ENCODE results near the gene MAP4K1. TPM values are rescaled to one million over a fixed set of nuclear protein-coding genes. Genes with fewer than 3 reads are reported as not detected.

The MAP4K1 gene
- total and polyA plus RNA-seq, 2 of the 13 experiments (the other 11 are each of a cell fraction or from before 2014, with no cell fraction given): 0.24 to 0.89 TPM

DNA sequence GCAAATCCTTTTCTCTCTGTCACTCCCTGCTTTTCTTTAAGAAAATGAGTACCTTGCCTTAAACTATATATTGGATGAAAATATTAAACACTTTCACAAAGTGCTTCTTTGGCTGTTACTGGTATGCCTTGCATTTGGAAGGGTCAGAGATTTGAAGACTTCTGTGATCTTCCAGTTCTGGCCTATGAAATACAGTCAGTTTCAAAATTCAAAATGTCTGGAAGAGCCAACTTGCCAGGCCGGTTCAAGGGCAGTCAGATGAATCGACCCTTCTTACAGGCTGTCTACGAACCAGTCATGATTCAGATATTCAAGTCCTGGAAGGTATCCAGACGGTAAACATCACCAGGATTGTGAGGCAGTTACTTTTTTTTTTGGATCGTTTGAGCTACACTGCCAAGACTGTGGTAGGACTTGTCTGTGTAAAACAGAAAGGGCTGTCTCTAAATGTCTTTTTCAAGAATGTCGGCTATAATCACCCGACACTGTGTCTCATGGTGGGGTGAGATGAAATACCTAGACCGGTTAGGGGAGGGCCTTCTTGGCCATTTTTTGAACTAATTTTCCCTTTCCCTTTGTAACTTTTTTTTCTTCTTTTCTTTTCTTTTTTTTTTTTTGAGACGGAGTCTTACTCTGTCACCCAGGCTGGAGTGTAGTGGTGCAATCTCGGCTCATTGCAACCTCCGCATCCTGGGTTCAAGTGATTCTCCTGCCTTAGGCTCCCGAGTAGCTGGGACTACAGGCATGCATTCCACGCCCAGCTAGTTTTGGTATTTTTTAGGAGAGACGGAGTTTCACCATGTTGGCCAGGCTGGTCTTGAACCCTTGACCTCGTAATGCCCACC, 40.9 kb upstream of the MAP4K1 start (continued):
- TF ChIP-seq, protein P1, sequence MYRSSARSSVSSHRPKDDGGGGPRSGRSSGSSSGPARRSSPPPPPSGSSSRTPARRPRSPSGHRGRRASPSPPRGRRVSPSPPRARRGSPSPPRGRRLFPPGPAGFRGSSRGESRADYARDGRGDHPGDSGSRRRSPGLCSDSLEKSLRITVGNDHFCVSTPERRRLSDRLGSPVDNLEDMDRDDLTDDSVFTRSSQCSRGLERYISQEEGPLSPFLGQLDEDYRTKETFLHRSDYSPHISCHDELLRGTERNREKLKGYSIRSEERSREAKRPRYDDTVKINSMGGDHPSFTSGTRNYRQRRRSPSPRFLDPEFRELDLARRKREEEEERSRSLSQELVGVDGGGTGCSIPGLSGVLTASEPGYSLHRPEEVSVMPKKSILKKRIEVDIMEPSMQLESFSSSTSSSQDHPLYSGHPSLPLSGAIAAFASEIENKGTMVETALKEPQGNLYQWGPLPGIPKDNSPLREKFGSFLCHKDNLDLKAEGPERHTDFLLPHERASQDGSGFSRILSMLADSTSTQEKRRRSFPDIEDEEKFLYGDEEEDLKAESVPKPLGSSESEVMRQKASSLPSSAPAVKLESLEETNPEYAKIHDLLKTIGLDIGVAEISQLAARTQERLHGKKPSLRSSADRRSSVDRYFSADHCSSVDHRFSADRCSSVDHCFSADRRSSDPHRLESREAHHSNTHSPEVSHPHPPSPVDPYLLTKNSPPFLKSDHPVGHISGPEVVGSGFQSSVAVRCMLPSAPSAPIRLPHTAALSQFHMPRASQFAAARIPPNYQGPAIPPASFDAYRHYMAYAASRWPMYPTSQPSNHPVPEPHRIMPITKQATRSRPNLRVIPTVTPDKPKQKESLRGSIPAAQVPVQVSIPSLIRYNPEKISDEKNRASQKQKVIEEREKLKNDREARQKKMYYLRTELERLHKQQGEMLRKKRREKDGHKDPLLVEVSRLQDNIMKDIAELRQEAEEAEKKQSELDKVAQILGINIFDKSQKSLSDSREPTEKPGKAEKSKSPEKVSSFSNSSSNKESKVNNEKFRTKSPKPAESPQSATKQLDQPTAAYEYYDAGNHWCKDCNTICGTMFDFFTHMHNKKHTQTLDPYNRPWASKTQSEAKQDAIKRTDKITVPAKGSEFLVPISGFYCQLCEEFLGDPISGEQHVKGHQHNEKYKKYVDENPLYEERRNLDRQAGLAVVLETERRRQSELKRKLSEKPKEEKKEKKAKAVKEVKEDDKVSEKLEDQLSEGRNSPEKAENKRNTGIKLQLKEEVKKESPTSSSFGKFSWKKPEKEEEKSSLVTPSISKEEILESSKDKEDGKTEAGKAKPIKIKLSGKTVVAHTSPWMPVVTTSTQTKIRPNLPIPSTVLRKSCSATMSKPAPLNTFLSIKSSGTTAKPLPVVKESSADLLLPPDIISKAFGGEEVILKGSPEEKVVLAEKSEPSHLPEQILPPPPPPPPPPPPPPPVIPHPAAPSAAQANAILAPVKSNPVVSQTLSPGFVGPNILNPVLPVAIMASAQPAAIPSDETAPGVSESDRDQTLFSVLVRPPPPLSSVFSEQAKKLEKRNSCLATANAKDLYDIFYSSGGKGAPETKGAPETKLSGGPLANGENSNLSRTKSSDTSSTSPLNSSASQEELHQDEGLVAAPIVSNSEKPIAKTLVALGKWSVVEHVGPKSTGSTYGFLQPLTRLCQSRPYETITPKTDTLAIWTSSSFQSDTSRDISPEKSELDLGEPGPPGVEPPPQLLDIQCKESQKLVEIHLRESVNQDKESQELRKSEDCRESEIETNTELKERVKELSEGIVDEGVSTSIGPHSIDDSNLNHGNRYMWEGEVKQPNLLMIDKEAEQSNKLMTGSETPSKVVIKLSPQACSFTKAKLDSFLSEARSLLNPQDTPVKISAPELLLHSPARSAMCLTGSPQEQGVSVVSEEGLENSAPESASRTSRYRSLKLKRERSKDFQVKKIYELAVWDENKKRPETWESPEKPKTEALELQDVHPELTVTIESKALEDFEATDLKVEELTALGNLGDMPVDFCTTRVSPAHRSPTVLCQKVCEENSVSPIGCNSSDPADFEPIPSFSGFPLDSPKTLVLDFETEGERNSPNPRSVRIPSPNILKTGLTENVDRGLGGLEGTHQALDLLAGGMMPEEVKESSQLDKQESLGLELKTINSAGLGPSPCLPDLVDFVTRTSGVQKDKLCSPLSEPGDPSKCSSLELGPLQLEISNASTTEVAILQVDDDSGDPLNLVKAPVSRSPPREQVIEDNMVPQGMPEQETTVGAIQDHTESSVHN (CRISPR knock-in tag; IDR thresholded peaks at IDR 0.05): no peak
- TF ChIP-seq AGO2 (optimal IDR thresholded peaks at IDR 0.05; ENCODE audit: low read depth, low read length) (no peak), NR2F1 (CRISPR knock-in tag; IDR thresholded peaks at IDR 0.05) (no peak), ZFP41 (CRISPR knock-in tag; IDR thresholded peaks at IDR 0.05; ENCODE audit: borderline replicate concordance) (no peak), TARDBP (CRISPR knock-in tag; IDR thresholded peaks at IDR 0.05) (peak; percentile 60; the same call in 1 of the 2 replicates), PAX8 (CRISPR knock-in tag; IDR thresholded peaks at IDR 0.05; ENCODE audit: borderline replicate concordance) (no peak), SP5 (CRISPR knock-in tag; IDR thresholded peaks at IDR 0.05; ENCODE audit: borderline replicate concordance, low read depth) (no peak)
- TF ChIP-seq, protein P2, sequence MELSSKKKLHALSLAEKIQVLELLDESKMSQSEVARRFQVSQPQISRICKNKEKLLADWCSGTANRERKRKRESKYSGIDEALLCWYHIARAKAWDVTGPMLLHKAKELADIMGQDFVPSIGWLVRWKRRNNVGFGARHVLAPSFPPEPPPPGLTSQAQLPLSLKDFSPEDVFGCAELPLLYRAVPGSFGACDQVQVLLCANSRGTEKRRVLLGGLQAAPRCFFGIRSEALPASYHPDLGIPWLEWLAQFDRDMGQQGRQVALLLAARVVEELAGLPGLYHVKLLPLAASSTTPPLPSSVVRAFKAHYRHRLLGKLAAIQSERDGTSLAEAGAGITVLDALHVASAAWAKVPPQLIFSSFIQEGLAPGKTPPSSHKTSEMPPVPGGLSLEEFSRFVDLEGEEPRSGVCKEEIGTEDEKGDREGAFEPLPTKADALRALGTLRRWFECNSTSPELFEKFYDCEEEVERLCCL (CRISPR knock-in tag; IDR thresholded peaks at IDR 0.05; ENCODE audit: borderline replicate concordance): no peak
- TF ChIP-seq, protein P3, sequence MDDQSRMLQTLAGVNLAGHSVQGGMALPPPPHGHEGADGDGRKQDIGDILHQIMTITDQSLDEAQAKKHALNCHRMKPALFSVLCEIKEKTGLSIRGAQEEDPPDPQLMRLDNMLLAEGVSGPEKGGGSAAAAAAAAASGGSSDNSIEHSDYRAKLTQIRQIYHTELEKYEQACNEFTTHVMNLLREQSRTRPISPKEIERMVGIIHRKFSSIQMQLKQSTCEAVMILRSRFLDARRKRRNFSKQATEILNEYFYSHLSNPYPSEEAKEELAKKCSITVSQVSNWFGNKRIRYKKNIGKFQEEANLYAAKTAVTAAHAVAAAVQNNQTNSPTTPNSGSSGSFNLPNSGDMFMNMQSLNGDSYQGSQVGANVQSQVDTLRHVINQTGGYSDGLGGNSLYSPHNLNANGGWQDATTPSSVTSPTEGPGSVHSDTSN (CRISPR knock-in tag; IDR thresholded peaks at IDR 0.05; ENCODE audit: borderline replicate concordance): no peak
- TF ChIP-seq, protein P4, sequence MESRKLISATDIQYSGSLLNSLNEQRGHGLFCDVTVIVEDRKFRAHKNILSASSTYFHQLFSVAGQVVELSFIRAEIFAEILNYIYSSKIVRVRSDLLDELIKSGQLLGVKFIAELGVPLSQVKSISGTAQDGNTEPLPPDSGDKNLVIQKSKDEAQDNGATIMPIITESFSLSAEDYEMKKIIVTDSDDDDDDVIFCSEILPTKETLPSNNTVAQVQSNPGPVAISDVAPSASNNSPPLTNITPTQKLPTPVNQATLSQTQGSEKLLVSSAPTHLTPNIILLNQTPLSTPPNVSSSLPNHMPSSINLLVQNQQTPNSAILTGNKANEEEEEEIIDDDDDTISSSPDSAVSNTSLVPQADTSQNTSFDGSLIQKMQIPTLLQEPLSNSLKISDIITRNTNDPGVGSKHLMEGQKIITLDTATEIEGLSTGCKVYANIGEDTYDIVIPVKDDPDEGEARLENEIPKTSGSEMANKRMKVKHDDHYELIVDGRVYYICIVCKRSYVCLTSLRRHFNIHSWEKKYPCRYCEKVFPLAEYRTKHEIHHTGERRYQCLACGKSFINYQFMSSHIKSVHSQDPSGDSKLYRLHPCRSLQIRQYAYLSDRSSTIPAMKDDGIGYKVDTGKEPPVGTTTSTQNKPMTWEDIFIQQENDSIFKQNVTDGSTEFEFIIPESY (CRISPR knock-in tag; IDR thresholded peaks at IDR 0.05): no peak
- TF ChIP-seq, protein P5, sequence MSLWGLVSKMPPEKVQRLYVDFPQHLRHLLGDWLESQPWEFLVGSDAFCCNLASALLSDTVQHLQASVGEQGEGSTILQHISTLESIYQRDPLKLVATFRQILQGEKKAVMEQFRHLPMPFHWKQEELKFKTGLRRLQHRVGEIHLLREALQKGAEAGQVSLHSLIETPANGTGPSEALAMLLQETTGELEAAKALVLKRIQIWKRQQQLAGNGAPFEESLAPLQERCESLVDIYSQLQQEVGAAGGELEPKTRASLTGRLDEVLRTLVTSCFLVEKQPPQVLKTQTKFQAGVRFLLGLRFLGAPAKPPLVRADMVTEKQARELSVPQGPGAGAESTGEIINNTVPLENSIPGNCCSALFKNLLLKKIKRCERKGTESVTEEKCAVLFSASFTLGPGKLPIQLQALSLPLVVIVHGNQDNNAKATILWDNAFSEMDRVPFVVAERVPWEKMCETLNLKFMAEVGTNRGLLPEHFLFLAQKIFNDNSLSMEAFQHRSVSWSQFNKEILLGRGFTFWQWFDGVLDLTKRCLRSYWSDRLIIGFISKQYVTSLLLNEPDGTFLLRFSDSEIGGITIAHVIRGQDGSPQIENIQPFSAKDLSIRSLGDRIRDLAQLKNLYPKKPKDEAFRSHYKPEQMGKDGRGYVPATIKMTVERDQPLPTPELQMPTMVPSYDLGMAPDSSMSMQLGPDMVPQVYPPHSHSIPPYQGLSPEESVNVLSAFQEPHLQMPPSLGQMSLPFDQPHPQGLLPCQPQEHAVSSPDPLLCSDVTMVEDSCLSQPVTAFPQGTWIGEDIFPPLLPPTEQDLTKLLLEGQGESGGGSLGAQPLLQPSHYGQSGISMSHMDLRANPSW (CRISPR knock-in tag; IDR thresholded peaks at IDR 0.05; ENCODE audit: borderline replicate concordance): no peak

Measured in HepG2 (cell line).